H9 (cell line): ENCODE measurements around the gene MEGF10. TPM values are rescaled to one million over a fixed set of nuclear protein-coding genes. Genes with fewer than 3 reads are reported as not detected.

Experiments used
- DNase-seq: peaks from one replicate; pipeline ENCODE4 v3.0.0-alpha.2; 2017
- H2AFZ ChIP-seq: one replicate; pipeline ENCODE4 v1.6.1; 2013; ENCODE audit warnings: mild to moderate bottlenecking, low read length, control low read depth, moderate library complexity
- H2AK5ac ChIP-seq: 2 replicates; pipeline ENCODE4 v1.6.1; 2013; ENCODE audit warnings: low read length, control low read depth, mixed read lengths; ENCODE audit not compliant: insufficient read length
- H2BK120ac ChIP-seq: one replicate; pipeline ENCODE4 v1.6.1; 2013; ENCODE audit warnings: low read depth, mild to moderate bottlenecking, low read length, control low read depth, inconsistent platforms; ENCODE audit not compliant: poor library complexity, severe bottlenecking
- H2BK12ac ChIP-seq: 2 replicates; pipeline ENCODE4 v1.6.1; 2013; ENCODE audit warnings: low read length, control low read depth, mixed read lengths, low read depth; ENCODE audit not compliant: insufficient read length
- H2BK15ac ChIP-seq: 2 replicates; pipeline ENCODE4 v1.6.1; 2013; ENCODE audit warnings: low read depth, low read length, control low read depth
- H2BK20ac ChIP-seq: one replicate; pipeline ENCODE4 v1.6.1; 2013; ENCODE audit warnings: low read depth, mild to moderate bottlenecking, low read length, control low read depth, inconsistent platforms; ENCODE audit not compliant: poor library complexity, severe bottlenecking
- H2BK5ac ChIP-seq: 2 replicates; pipeline ENCODE4 v1.6.1; 2013; ENCODE audit warnings: low read length, control low read depth, mixed read lengths; ENCODE audit not compliant: insufficient read length
- H3K14ac ChIP-seq: 2 replicates; pipeline ENCODE4 v1.6.1; 2013; ENCODE audit warnings: low read length, control low read depth; ENCODE audit not compliant: insufficient read depth
- H3K18ac ChIP-seq: 2 replicates; pipeline ENCODE4 v1.6.1; 2013; ENCODE audit warnings: low read depth, mild to moderate bottlenecking, mixed read lengths, low read length, control low read depth; ENCODE audit not compliant: insufficient read length
- H3K23ac ChIP-seq: 2 replicates; pipeline ENCODE4 v1.6.1; 2013; ENCODE audit warnings: low read length, control low read depth, mixed read lengths, low read depth; ENCODE audit not compliant: insufficient read length
- H3K23me2 ChIP-seq: 2 replicates; pipeline ENCODE4 v1.6.1; 2013; ENCODE audit warnings: low read depth, mild to moderate bottlenecking, mixed read lengths, low read length, control low read depth; ENCODE audit not compliant: insufficient read length, poor library complexity, severe bottlenecking
- H3K27ac ChIP-seq: 2 replicates; pipeline ENCODE4 v1.5.1; 2013; ENCODE audit warnings: low read length, control low read depth, mixed read lengths, low read depth; ENCODE audit not compliant: insufficient read length
- H3K27me3 ChIP-seq: 2 replicates; pipeline ENCODE4 v1.6.1; 2013; ENCODE audit warnings: low read length, control low read depth, inconsistent platforms; ENCODE audit not compliant: insufficient read depth
- H3K4ac ChIP-seq: 2 replicates; pipeline ENCODE4 v1.6.1; 2013; ENCODE audit warnings: low read depth, mild to moderate bottlenecking, control low read depth, inconsistent platforms, low read length, moderate library complexity
- H3K4me1 ChIP-seq: 2 replicates; pipeline ENCODE4 v1.6.1; 2013; ENCODE audit warnings: low read length, control low read depth, inconsistent platforms; ENCODE audit not compliant: insufficient read depth
- H3K4me2 ChIP-seq: 2 replicates; pipeline ENCODE4 v1.6.1; 2013; ENCODE audit warnings: low read length, control low read depth, mixed read lengths; ENCODE audit not compliant: insufficient read length, insufficient read depth
- H3K56ac ChIP-seq: 2 replicates; pipeline ENCODE4 v1.6.1; 2013; ENCODE audit warnings: low read depth, mild to moderate bottlenecking, mixed read lengths, low read length, control low read depth; ENCODE audit not compliant: insufficient read length
- H3K79me1 ChIP-seq: 2 replicates; pipeline ENCODE4 v1.6.1; 2013; ENCODE audit warnings: low read depth, mild to moderate bottlenecking, moderate library complexity, low read length, control low read depth, inconsistent platforms; ENCODE audit not compliant: insufficient read depth, poor library complexity, severe bottlenecking
- H3K79me2 ChIP-seq: 2 replicates; pipeline ENCODE4 v1.6.1; 2013; ENCODE audit warnings: low read length, control low read depth, inconsistent platforms; ENCODE audit not compliant: insufficient read depth
- H3K9ac ChIP-seq: 2 replicates; pipeline ENCODE4 v1.6.1; 2013; ENCODE audit warnings: low read length, control low read depth, mixed read lengths; ENCODE audit not compliant: insufficient read length; ENCODE audit errors: extremely low read depth
- H3K9me3 ChIP-seq: one replicate; pipeline ENCODE4 v1.6.1; 2013; ENCODE audit warnings: low read depth, low read length, inconsistent platforms; ENCODE audit not compliant: control insufficient read depth
- H3T11ph ChIP-seq: one replicate; pipeline ENCODE4 v1.6.1; 2013; ENCODE audit warnings: mild to moderate bottlenecking, low read length, control low read depth, inconsistent platforms
- H4K20me1 ChIP-seq: one replicate; pipeline ENCODE4 v1.6.1; 2013; ENCODE audit not compliant: control insufficient read depth, insufficient read length, insufficient read depth
- H4K5ac ChIP-seq: 2 replicates; pipeline ENCODE4 v1.6.1; 2013; ENCODE audit warnings: low read depth, mild to moderate bottlenecking, mixed read lengths, low read length, control low read depth; ENCODE audit not compliant: insufficient read length
- H4K8ac ChIP-seq: replicated peaks from 2 replicates; pipeline ENCODE4 v1.6.1; 2013; ENCODE audit warnings: low read length, control low read depth, mixed read lengths, low read depth; ENCODE audit not compliant: insufficient read length
- H4K91ac ChIP-seq: 2 replicates; pipeline ENCODE4 v1.6.1; 2013; ENCODE audit warnings: low read depth, mild to moderate bottlenecking, moderate library complexity, mixed read lengths, low read length, control low read depth; ENCODE audit not compliant: insufficient read length
- H3K27ac Mint-ChIP-seq, 3 experiments: 2 replicates in 2 of 3; 3 replicates in 1 of 3; pipeline ENCODE4 v1.8.0; 2020 to 2021; ENCODE audit warnings: mixed read lengths in 3 of 3, mild to moderate bottlenecking in 1 of 3, moderate library complexity in 1 of 3
- H3K27me3 Mint-ChIP-seq: 2 replicates; pipeline ENCODE4 v1.8.0; 2021; ENCODE audit warnings: low read depth, mild to moderate bottlenecking, moderate library complexity, mixed read lengths
- H3K36me3 Mint-ChIP-seq, 3 experiments: 2 replicates in 2 of 3; 3 replicates in 1 of 3; pipeline ENCODE4 v1.8.0; 2020 to 2021; ENCODE audit warnings: low read depth in 3 of 3, mixed read lengths in 3 of 3; ENCODE audit not compliant: insufficient read depth in 1 of 3
- H3K4me1 Mint-ChIP-seq, 2 experiments: 2 replicates each; pipeline ENCODE4 v1.8.0; 2020; ENCODE audit warnings: mixed read lengths in 2 of 2
- H3K4me3 Mint-ChIP-seq, 2 experiments: 2 replicates in 1 of 2; 3 replicates in 1 of 2; pipeline ENCODE4 v1.8.0; 2020 to 2021; ENCODE audit warnings: mild to moderate bottlenecking in 2 of 2, mixed read lengths in 2 of 2, moderate library complexity in 1 of 2
- H3K9me3 Mint-ChIP-seq, 2 experiments: 2 replicates in 1 of 2; 3 replicates in 1 of 2; pipeline ENCODE4 v1.8.0; 2020; ENCODE audit warnings: mild to moderate bottlenecking in 2 of 2, mixed read lengths in 2 of 2, moderate library complexity in 1 of 2
- WGBS: extraction: QIAGEN DNeasy Blood & Tissue Kit; methylation state at CpG from one replicate; pipeline ENCODE4 v1.1.7; 2013; ENCODE audit warnings: missing lambda C conversion rate, low lambda C conversion rate, mixed read lengths; ENCODE audit not compliant: insufficient read length; ENCODE audit errors: extremely low coverage; 5-methylcytosine and 5-hydroxymethylcytosine counted together
- total RNA-seq: library from RNA; stranded (reverse); gene quantifications from 2 replicates; pipeline ENCODE4 v1.2.1, GENCODE V29; 2021
- TF ChIP-seq, protein P1 (sequence below): fragments of 200-600 bp; sonication (generic); conservative IDR thresholded peaks from 3 replicates; pipeline ENCODE4 v1.8.0; 2021; ENCODE audit warnings: antibody characterized with exemption, mild to moderate bottlenecking

The MEGF10 gene
- total RNA-seq, 1 experiment from 2014 or later = 36.5 TPM

DNA sequence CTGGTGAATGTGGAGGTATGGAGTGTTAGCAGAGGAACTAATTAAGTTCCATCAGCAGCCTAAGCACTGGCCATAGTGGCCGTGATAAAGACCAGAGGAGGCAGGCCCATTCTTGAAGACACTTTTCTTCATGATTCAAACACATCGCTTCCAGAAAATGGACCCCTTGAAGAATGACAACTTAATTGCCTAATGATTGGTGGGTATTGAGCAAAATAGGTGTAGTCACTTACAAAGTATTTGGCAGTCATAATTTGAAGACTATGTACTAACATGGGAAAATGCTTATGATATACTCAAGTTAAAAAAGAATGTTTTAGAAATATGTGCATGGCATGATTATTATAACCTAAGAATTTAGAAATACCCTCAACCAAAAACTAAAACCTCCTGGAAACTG, 44.8 kb downstream of the MEGF10 start:
- H2AFZ ChIP-seq = no peak overlapping the region
- no peaks in the 10 kb centered on the region for H3K27me3 ChIP-seq
- no CpG with 5 or more reads among the region's 2 CpGs for WGBS
- Mint-ChIP-seq H3K9me3 (no peaks in the 10 kb centered on the region), H3K27ac (no peak overlapping the region), H3K27me3 (no peaks in the 10 kb centered on the region), H3K4me1 (peaks cover 68 to 79% of the 10 kb centered on the region in 2 experiments), H3K36me3 (peaks cover 3 to 14% (median 13%) of the 10 kb centered on the region in 3 experiments; a peak in 4 of 7 replicates), H3K4me3 (no peak overlapping the region)
- H3K14ac ChIP-seq = no peak overlapping the region
- no peak overlapping the region for H3T11ph ChIP-seq
- no peak overlapping the region for H2BK12ac ChIP-seq
- H3K23me2 ChIP-seq = no peaks in the 10 kb centered on the region
- no peak overlapping the region for H3K23ac ChIP-seq
- DNase-seq = no peak
- H3K4ac ChIP-seq = no peak overlapping the region
- TF ChIP-seq, protein P1, sequence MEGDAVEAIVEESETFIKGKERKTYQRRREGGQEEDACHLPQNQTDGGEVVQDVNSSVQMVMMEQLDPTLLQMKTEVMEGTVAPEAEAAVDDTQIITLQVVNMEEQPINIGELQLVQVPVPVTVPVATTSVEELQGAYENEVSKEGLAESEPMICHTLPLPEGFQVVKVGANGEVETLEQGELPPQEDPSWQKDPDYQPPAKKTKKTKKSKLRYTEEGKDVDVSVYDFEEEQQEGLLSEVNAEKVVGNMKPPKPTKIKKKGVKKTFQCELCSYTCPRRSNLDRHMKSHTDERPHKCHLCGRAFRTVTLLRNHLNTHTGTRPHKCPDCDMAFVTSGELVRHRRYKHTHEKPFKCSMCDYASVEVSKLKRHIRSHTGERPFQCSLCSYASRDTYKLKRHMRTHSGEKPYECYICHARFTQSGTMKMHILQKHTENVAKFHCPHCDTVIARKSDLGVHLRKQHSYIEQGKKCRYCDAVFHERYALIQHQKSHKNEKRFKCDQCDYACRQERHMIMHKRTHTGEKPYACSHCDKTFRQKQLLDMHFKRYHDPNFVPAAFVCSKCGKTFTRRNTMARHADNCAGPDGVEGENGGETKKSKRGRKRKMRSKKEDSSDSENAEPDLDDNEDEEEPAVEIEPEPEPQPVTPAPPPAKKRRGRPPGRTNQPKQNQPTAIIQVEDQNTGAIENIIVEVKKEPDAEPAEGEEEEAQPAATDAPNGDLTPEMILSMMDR = no peak
- no peaks in the 10 kb centered on the region for H3K79me2 ChIP-seq
- no peaks in the 10 kb centered on the region for H3K79me1 ChIP-seq
- no peak overlapping the region for H2BK120ac ChIP-seq
- H3K56ac ChIP-seq = no peak overlapping the region
- H3K18ac ChIP-seq = no peak overlapping the region
- no peak overlapping the region for H4K8ac ChIP-seq
- H3K4me2 ChIP-seq = no peak overlapping the region
- H4K91ac ChIP-seq = no peak overlapping the region
- H2AK5ac ChIP-seq = no peak overlapping the region
- H4K20me1 ChIP-seq = no peaks in the 10 kb centered on the region
- peaks cover 32% of the 10 kb centered on the region for H3K4me1 ChIP-seq
- no peak overlapping the region for H2BK5ac ChIP-seq
- H4K5ac ChIP-seq = no peak overlapping the region
- no peak overlapping the region for H2BK20ac ChIP-seq
- H3K27ac ChIP-seq = no peak overlapping the region
- H3K9me3 ChIP-seq = no peaks in the 10 kb centered on the region
- H2BK15ac ChIP-seq = no peak overlapping the region
- H3K9ac ChIP-seq = no peak overlapping the region
